HUES6 (cell line): ENCODE data around the gene CCDC63.

Experiments used
- H3K27ac ChIP-seq: 2 replicates; pipeline ENCODE4 v1.7.0; 2013; ENCODE audit warnings: low read depth, mild to moderate bottlenecking, low read length, inconsistent platforms
- H3K27me3 ChIP-seq: 2 replicates; pipeline ENCODE4 v1.6.1; 2013; ENCODE audit warnings: low read length; ENCODE audit not compliant: control insufficient read depth, insufficient read depth
- H3K36me3 ChIP-seq: 2 replicates; pipeline ENCODE4 v1.6.1; 2013; ENCODE audit warnings: low read length; ENCODE audit not compliant: control insufficient read depth, insufficient read depth
- H3K4me1 ChIP-seq: 2 replicates; pipeline ENCODE4 v1.6.1; 2013; ENCODE audit warnings: low read length; ENCODE audit not compliant: control insufficient read depth, insufficient read depth
- H3K4me3 ChIP-seq: 2 replicates; pipeline ENCODE4 v1.5.1; 2013; ENCODE audit warnings: low read depth, low read length
- H3K9ac ChIP-seq: one replicate; pipeline ENCODE4 v1.6.1; 2013; ENCODE audit warnings: mild to moderate bottlenecking, low read length
- H3K9me3 ChIP-seq: 2 replicates; pipeline ENCODE4 v1.6.1; 2013; ENCODE audit warnings: low read depth, low read length; ENCODE audit not compliant: control insufficient read depth, insufficient read depth

CCDC63 gene

GRCh38 chr12:110921262-110921661 lies 74.5 kb downstream of the CCDC63 start:
- no peaks in the 10 kb centered on the region for H3K9me3 ChIP-seq
- H3K4me3 ChIP-seq = no peak overlapping the region
- H3K9ac ChIP-seq = no peak overlapping the region
- H3K27ac ChIP-seq = no peak overlapping the region
- no peaks in the 10 kb centered on the region for H3K27me3 ChIP-seq
- H3K36me3 ChIP-seq = no peaks in the 10 kb centered on the region
- peaks cover 21% of the 10 kb centered on the region for H3K4me1 ChIP-seq

GRCh38 chr12:110922652-110923051 lies 75.9 kb downstream of the CCDC63 start:
- H3K36me3 ChIP-seq = no peaks in the 10 kb centered on the region
- peaks cover 15% of the 10 kb centered on the region for H3K4me1 ChIP-seq
- H3K9me3 ChIP-seq = no peaks in the 10 kb centered on the region
- H3K27ac ChIP-seq = no peak overlapping the region
- H3K9ac ChIP-seq = no peak overlapping the region
- no peak overlapping the region for H3K4me3 ChIP-seq
- no peaks in the 10 kb centered on the region for H3K27me3 ChIP-seq

GRCh38 chr12:110923192-110923591 lies 76.4 kb downstream of the CCDC63 start:
- no peaks in the 10 kb centered on the region for H3K27me3 ChIP-seq
- no peaks in the 10 kb centered on the region for H3K36me3 ChIP-seq
- peaks cover 10% of the 10 kb centered on the region for H3K4me1 ChIP-seq
- no peaks in the 10 kb centered on the region for H3K9me3 ChIP-seq
- no peak overlapping the region for H3K9ac ChIP-seq
- no peak overlapping the region for H3K4me3 ChIP-seq
- no peak overlapping the region for H3K27ac ChIP-seq

GRCh38 chr12:110923692-110924334 lies 77.0 kb downstream of the CCDC63 start:
- Histone ChIP-seq H3K36me3 (no peaks in the 10 kb centered on the region), H3K4me3 (no peak overlapping the region), H3K9ac (no peak overlapping the region), H3K9me3 (no peaks in the 10 kb centered on the region), H3K27ac (no peak overlapping the region), H3K27me3 (no peaks in the 10 kb centered on the region), H3K4me1 (peaks cover 8% of the 10 kb centered on the region)

DNA sequence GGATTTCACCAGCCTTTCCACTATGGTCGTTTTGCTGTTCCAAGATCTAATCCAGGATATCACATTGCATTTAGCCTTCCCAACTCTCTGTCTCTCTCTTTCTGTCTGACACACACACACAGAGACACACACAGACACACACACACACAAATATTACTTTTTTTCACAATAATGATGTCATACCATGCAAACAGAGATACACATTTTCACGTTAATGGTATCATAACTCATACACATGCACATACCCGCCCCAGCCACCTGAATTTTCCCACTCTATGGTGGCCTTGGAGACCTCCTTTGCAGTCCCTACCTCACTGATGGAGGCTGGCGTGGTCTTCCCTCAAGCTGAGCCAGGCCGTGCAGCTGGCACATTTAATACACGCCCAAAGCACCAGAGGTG lies 80.8 kb downstream of the CCDC63 start:
- H3K9me3 ChIP-seq = no peaks in the 10 kb centered on the region
- no peaks in the 10 kb centered on the region for H3K27me3 ChIP-seq
- H3K4me1 ChIP-seq = peaks cover 15% of the 10 kb centered on the region
- H3K27ac ChIP-seq = no peak overlapping the region
- no peak overlapping the region for H3K9ac ChIP-seq
- no peak overlapping the region for H3K4me3 ChIP-seq
- no peaks in the 10 kb centered on the region for H3K36me3 ChIP-seq

DNA sequence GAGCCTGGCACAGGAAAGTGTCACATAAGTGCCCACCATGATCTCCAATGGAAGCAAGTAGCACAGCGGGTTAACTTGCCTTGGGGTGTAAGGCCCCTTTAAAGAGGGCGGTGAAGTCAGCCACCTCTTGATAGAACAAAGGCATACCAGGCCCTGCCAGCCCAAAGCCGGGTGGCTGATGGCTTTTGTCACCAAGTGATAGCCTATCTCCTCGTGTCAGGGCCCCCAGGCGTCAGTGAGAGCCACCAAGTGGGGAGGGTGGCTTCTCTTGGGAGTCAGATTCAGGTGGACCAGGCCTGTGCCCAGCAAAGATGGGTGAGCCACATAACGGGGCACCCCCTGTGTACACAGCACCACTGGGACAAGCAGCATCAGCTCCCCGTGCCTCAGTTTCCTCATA lies 81.9 kb downstream of the CCDC63 start:
- Histone ChIP-seq H3K27ac (no peak overlapping the region), H3K27me3 (no peaks in the 10 kb centered on the region), H3K36me3 (no peaks in the 10 kb centered on the region), H3K9me3 (no peaks in the 10 kb centered on the region), H3K4me3 (no peak overlapping the region), H3K4me1 (peaks cover 12% of the 10 kb centered on the region), H3K9ac (no peak overlapping the region)

DNA sequence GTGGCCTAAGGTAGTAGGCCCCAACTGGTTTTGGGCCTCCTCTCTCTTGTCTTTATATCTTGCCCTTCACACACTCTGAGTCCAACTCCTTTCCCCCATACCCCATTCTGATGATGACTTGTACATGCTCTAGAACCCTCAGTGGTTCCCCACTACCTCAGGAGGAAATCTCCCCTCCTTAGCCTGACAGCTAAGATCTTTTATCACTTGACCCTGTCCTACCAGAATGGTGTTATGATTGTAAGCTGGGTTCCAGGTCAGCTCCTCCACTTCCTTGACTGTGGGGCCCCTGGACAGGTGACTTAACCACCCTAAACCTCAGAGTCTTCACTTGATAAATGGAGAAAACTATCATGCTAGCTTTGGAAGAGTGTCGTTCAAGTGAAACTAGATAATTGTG lies 83.0 kb downstream of the CCDC63 start:
- Histone ChIP-seq H3K9me3 (no peaks in the 10 kb centered on the region), H3K27me3 (no peaks in the 10 kb centered on the region), H3K4me3 (no peak overlapping the region), H3K9ac (no peak overlapping the region), H3K36me3 (no peaks in the 10 kb centered on the region), H3K4me1 (peaks cover 21% of the 10 kb centered on the region), H3K27ac (no peak overlapping the region)

- Histone ChIP-seq H3K9me3 (no peaks in the 10 kb centered on the region), H3K4me3 (no peak overlapping the region), H3K27me3 (no peaks in the 10 kb centered on the region), H3K4me1 (peaks cover 25% of the 10 kb centered on the region), H3K36me3 (no peaks in the 10 kb centered on the region), H3K9ac (no peak overlapping the region), H3K27ac (no peak overlapping the region)
Measured at GRCh38 chr12:110930348-110931314, 83.8 kb downstream of the CCDC63 start.

DNA sequence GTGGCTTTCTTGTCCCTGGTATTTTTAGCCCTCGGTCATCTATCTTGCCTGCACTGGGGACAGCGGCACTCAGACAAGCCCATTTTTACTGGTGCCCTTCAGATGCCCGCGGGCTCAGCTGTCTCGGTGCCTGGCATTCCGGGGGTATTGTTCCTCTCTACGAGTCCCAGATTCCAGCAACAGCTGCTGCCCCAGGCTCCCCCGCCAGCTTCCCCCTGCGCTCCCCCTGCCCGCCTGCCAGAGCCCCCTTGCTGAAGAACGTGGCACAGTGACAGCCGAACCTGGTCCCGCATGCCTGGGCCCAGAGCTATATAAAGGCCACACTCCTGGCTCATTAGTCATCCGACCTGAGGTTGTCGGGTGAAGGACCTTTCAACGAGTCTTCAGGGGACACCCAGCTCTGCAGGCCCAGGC lies 84.5 kb downstream of the CCDC63 start:
- no peaks in the 10 kb centered on the region for H3K36me3 ChIP-seq
- H3K27ac ChIP-seq = no peak overlapping the region
- H3K9me3 ChIP-seq = no peaks in the 10 kb centered on the region
- peaks cover 32% of the 10 kb centered on the region for H3K4me1 ChIP-seq
- H3K4me3 ChIP-seq = no peak overlapping the region
- no peaks in the 10 kb centered on the region for H3K27me3 ChIP-seq
- H3K9ac ChIP-seq = no peak overlapping the region

DNA sequence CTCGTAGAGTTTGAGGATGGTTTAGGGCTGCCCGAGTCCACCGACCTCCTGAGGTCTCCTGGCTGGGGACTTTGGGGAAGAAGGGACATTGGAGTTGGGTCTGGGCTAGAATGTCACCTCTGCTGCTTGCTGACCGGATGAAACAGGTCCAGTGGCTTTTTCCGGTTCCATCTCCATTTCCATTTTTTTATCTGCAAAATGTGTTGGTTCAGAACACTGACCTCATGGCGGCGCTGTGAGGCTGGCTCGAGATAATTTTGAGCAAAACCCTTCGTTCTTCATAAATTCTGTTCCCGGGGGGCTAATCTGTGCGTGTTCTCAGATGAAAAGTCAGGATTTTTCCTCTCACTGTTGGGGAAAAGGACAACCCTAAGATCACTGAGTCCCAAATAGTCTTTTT lies 85.3 kb downstream of the CCDC63 start:
- H3K27me3 ChIP-seq = no peaks in the 10 kb centered on the region
- no peaks in the 10 kb centered on the region for H3K9me3 ChIP-seq
- H3K27ac ChIP-seq = no peak overlapping the region
- H3K4me3 ChIP-seq = no peak overlapping the region
- H3K9ac ChIP-seq = no peak overlapping the region
- H3K4me1 ChIP-seq = peaks cover 32% of the 10 kb centered on the region
- H3K36me3 ChIP-seq = no peaks in the 10 kb centered on the region

DNA sequence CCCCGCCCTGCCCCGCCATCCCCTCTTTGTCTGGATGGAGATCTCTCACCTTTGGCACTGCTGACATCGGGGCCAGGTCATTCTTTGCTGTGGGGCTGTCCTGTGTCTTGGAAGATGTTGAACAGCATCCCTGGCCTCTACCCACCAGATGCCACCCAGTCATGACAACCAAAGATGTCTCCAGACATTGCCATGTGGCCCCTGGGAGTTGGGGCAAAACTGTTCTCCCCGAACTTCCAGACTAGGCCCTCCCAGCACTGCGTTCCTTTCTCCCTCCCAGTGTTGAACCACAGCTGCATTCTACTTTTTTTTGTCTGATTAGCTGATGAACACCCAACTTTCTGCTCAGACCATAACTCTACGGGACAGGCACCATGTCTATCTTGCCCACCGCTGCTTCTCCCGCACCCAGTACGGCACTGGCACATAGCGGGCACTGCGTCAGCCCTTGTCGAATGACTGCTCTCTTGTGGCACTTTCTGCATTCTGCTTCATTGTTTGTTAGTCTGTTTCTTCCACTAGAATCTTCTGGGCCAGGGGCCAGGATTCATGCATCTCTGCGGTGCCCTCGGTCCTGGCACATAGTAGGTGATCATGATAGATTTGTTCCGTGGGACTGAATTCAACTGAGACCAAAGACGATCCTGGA lies 86.7 kb downstream of the CCDC63 start:
- no peaks in the 10 kb centered on the region for H3K36me3 ChIP-seq
- H3K4me1 ChIP-seq = peaks cover 32% of the 10 kb centered on the region
- H3K27me3 ChIP-seq = no peaks in the 10 kb centered on the region
- H3K9ac ChIP-seq = peak overlapping the region; percentile 72
- H3K4me3 ChIP-seq = no peak overlapping the region
- H3K9me3 ChIP-seq = no peaks in the 10 kb centered on the region
- H3K27ac ChIP-seq = peak overlapping the region; percentile 90; the same call in 1 of the 2 replicates
